Kidney tubule cell (primary cell): ENCODE measurements around the gene SH3GLB2.
"Not testable (repeated sequence)": the region's sequence is repeated elsewhere in the genome, so short reads cannot be mapped to it uniquely, and the experiment has no call there.

Source experiments
- DNase-seq: peaks from one replicate; pipeline ENCODE4 v3.0.0-alpha.2; 2018; ENCODE audit warnings: low spot score

SH3GLB2 gene

GRCh38 chr9:129053020-129053419, 24.9 kb upstream of the SH3GLB2 start:
- DNase-seq = no peak

- DNase-seq = peak; percentile 90
Observed at GRCh38 chr9:129052592-129052991, 24.5 kb upstream of the SH3GLB2 start.

GRCh38 chr9:129042016-129042415, 13.9 kb upstream of the SH3GLB2 start:
- no peak for DNase-seq

GRCh38 chr9:129040113-129040643, 12.0 kb upstream of the SH3GLB2 start:
- DNase-seq = no peak

- no peak for DNase-seq
Observed at GRCh38 chr9:129038109-129038852, 10.2 kb upstream of the SH3GLB2 start.

- no peak for DNase-seq
Observed at GRCh38 chr9:129037767-129038098, 9.6 kb upstream of the SH3GLB2 start.

- DNase-seq = peak; percentile 9
Observed at GRCh38 chr9:129036923-129037766, 9.0 kb upstream of the SH3GLB2 start.

GRCh38 chr9:129036241-129036922, 8.3 kb upstream of the SH3GLB2 start, which contains the start of gene MIGA2:
Gene MIGA2, plus strand, starts transcription at chr9:129036626. Its CDS starts 3,969 bp downstream, at chr9:129040595.
- DNase-seq = peak; percentile 99

GRCh38 chr9:129035838-129036237, 7.7 kb upstream of the SH3GLB2 start:
- DNase-seq = not testable (repeated sequence)

- no peak for DNase-seq
Observed at GRCh38 chr9:129033216-129033615, 5.1 kb upstream of the SH3GLB2 start.

- DNase-seq = no peak
Observed at GRCh38 chr9:129032541-129033159, 4.5 kb upstream of the SH3GLB2 start.

- DNase-seq = no peak
Observed at GRCh38 chr9:129031514-129031913, 3.4 kb upstream of the SH3GLB2 start.

GRCh38 chr9:129030191-129030590, 2.1 kb upstream of the SH3GLB2 start:
- DNase-seq = no peak

GRCh38 chr9:129027685-129028191, 393 bp downstream of the SH3GLB2 start:
- peak; percentile 69 for DNase-seq

GRCh38 chr9:129027224-129027684, 877 bp downstream of the SH3GLB2 start:
- DNase-seq = peak; percentile 35

GRCh38 chr9:129026442-129027223, 1.5 kb downstream of the SH3GLB2 start:
- DNase-seq = peak; percentile 37

GRCh38 chr9:129023908-129024233, 4.3 kb downstream of the SH3GLB2 start:
- no peak for DNase-seq

GRCh38 chr9:129023036-129023907, 4.9 kb downstream of the SH3GLB2 start:
- DNase-seq = peak; percentile 75

GRCh38 chr9:129022037-129022436, 6.1 kb downstream of the SH3GLB2 start:
- DNase-seq = no peak

GRCh38 chr9:129021091-129021490, 7.0 kb downstream of the SH3GLB2 start:
- no peak for DNase-seq
